HG03045 (cell line): ENCODE data around the gene ZKSCAN1.
"Not testable (repeated sequence)": the region's sequence is repeated elsewhere in the genome, so short reads cannot be mapped to it uniquely, and the experiment has no call there.

ENCODE experiments used
- ATAC-seq: cut with Tn5 transposase; IDR thresholded peaks from one replicate; pipeline ENCODE4 v1.9.1; 2021; ENCODE audit warnings: mild to moderate bottlenecking, moderate library complexity; ENCODE audit not compliant: unreplicated experiment

Gene ZKSCAN1

GRCh38 chr7:100000239-100000638 is 15.2 kb upstream of the ZKSCAN1 start:
- no peak for ATAC-seq

- ATAC-seq: no peak
These were observed 11.4 kb upstream of the ZKSCAN1 start for GRCh38 chr7:100003711-100004661.

- no peak for ATAC-seq
These were observed 7.5 kb upstream of the ZKSCAN1 start for GRCh38 chr7:100007887-100008286.

GRCh38 chr7:100008525-100008924 is 6.9 kb upstream of the ZKSCAN1 start:
- ATAC-seq: no peak

- ATAC-seq: not testable (repeated sequence)
These were observed 5.4 kb upstream of the ZKSCAN1 start for GRCh38 chr7:100009952-100010351.

GRCh38 chr7:100010901-100011300 is 4.5 kb upstream of the ZKSCAN1 start:
- ATAC-seq: no peak

- no peak for ATAC-seq
These were observed 3.9 kb upstream of the ZKSCAN1 start for GRCh38 chr7:100011516-100011915.

- ATAC-seq: not testable (repeated sequence)
These were observed 2.7 kb upstream of the ZKSCAN1 start for GRCh38 chr7:100012385-100013327.

GRCh38 chr7:100013328-100013676 is 2.1 kb upstream of the ZKSCAN1 start:
- ATAC-seq: no peak

GRCh38 chr7:100016215-100016901 is 962 bp downstream of the ZKSCAN1 start:
- no peak for ATAC-seq

- ATAC-seq: no peak
These were observed 1.9 kb downstream of the ZKSCAN1 start for GRCh38 chr7:100017300-100017699.

- ATAC-seq: no peak
These were observed 2.5 kb downstream of the ZKSCAN1 start for GRCh38 chr7:100017875-100018274.

- no peak for ATAC-seq
These were observed 4.5 kb downstream of the ZKSCAN1 start for GRCh38 chr7:100019908-100020307.

- ATAC-seq: no peak
These were observed 5.9 kb downstream of the ZKSCAN1 start for GRCh38 chr7:100021297-100021696.

- ATAC-seq: no peak
These were observed 7.2 kb downstream of the ZKSCAN1 start for GRCh38 chr7:100022621-100023020.

GRCh38 chr7:100023526-100023925 is 8.1 kb downstream of the ZKSCAN1 start:
- no peak for ATAC-seq

GRCh38 chr7:100024020-100024619 is 8.7 kb downstream of the ZKSCAN1 start:
- ATAC-seq: no peak

- no peak for ATAC-seq
These were observed 11.8 kb downstream of the ZKSCAN1 start for GRCh38 chr7:100027197-100027596.

GRCh38 chr7:100029596-100029995 is 14.2 kb downstream of the ZKSCAN1 start:
- no peak for ATAC-seq

- ATAC-seq: no peak
These were observed 18.1 kb downstream of the ZKSCAN1 start for GRCh38 chr7:100033526-100033925.
